ENCODE measurements around the gene TXK. TPM values are rescaled to one million over a fixed set of nuclear protein-coding genes. Genes with fewer than 3 reads are reported as not detected.

Gene TXK
- total RNA-seq, 6 experiments from 2014 or later = 0.62 to 2.5 (median 1.5) TPM

DNA sequence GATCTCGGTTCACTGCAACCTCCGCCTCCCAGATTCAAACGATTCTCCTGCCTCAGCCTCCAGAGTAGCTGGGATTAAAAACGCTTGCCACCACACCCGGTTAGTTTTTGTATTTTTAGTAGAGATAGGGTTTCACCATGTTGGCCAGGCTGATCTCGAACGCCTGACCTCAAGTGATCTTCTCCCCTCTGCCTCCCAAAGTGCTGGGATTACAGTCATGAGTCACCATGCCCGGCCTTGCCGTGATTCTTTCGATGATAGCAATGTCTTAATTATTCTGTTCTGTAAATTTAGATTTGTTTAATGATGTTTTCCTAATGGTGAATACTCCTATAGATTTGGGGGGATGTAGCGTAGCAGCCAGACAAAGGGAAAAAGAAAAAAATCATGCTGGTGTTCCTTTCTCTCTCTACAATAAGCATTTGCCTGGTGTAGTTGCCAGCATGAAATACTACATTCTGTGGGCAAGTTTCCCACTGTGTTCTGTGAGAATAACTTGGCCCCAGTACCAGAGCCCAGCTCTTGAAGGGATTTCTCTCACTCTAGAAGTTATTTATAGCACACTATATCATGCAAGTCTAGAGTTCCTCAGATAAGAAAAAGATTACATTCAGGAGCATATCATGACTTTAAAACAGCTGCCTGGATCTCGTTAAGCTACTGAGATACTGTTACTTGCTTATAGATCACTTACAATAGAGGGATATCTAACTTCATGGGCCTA, 102.1 kb downstream of the TXK start:
- no peak for DNase-seq
- TF ChIP-seq CTCF (IDR thresholded peaks at IDR 0.05) = no peak
- TF ChIP-seq POLR2A (IDR thresholded peaks at IDR 0.05) = no peak
- no peaks in the 10 kb centered on the region for H3K9me3 ChIP-seq
- H3K27ac ChIP-seq = peak overlapping the region; percentile 55 to 72 (median 69)
- ATAC-seq = peak; percentile 62 to 71 (median 68)
- WGBS (ENCODE audit: insufficient coverage, low coverage, low lambda C conversion rate, missing lambda C conversion rate) = 69% methylated on average over 12 of the region's 12 CpGs
- H3K4me3 ChIP-seq = no peak overlapping the region
- intact Hi-C loops (cut with DNase I) = no loop called here
- H3K36me3 ChIP-seq = no peaks in the 10 kb centered on the region
- H3K27me3 ChIP-seq = no peaks in the 10 kb centered on the region
- H3K4me1 ChIP-seq = peaks cover 0 to 21% (median 7%) of the 10 kb centered on the region in 4 donors

GRCh38 chr4:48030470-48030869, 103.6 kb downstream of the TXK start:
- intact Hi-C loops (cut with DNase I) = no loop called here
- no peak for ATAC-seq
- Histone ChIP-seq H3K27ac (no peak overlapping the region), H3K4me1 (peaks cover 0 to 21% (median 7%) of the 10 kb centered on the region in 4 donors), H3K4me3 (no peak overlapping the region), H3K36me3 (no peaks in the 10 kb centered on the region), H3K27me3 (no peaks in the 10 kb centered on the region), H3K9me3 (no peaks in the 10 kb centered on the region)
- 58% methylated on average over 3 of the region's 3 CpGs for WGBS (ENCODE audit: insufficient coverage, low coverage, low lambda C conversion rate, missing lambda C conversion rate)
- DNase-seq = no peak
- TF ChIP-seq POLR2A (IDR thresholded peaks at IDR 0.05) (no peak), CTCF (IDR thresholded peaks at IDR 0.05) (no peak)

GRCh38 chr4:48028696-48029095, 105.4 kb downstream of the TXK start:
- DNase-seq = no peak
- intact Hi-C loops (cut with DNase I) = no loop called here

GRCh38 chr4:48027653-48028052, 106.4 kb downstream of the TXK start:
- intact Hi-C loops (cut with DNase I) = no loop called here
- DNase-seq (no peak), ATAC-seq (no peak)
- TF ChIP-seq POLR2A (IDR thresholded peaks at IDR 0.05) = no peak
- H3K4me3 ChIP-seq = no peak overlapping the region
- no peaks in the 10 kb centered on the region for H3K36me3 ChIP-seq
- peaks cover 0 to 9% (median 2%) of the 10 kb centered on the region in 4 donors for H3K4me1 ChIP-seq
- no peak overlapping the region for H3K27ac ChIP-seq
- H3K9me3 ChIP-seq = no peaks in the 10 kb centered on the region
- H3K27me3 ChIP-seq = no peaks in the 10 kb centered on the region

More at GRCh38 chr4:48028696-48029095, 105.4 kb downstream of the TXK start:
- H3K27me3 ChIP-seq = no peaks in the 10 kb centered on the region
- H3K4me1 ChIP-seq = peaks cover 0 to 20% (median 6%) of the 10 kb centered on the region in 4 donors
- H3K9me3 ChIP-seq = no peaks in the 10 kb centered on the region
- H3K36me3 ChIP-seq = no peaks in the 10 kb centered on the region
- no peak overlapping the region for H3K27ac ChIP-seq
- ATAC-seq = no peak
- TF ChIP-seq POLR2A (IDR thresholded peaks at IDR 0.05) = no peak
- no peak for TF ChIP-seq CTCF (IDR thresholded peaks at IDR 0.05)
- H3K4me3 ChIP-seq = no peak overlapping the region
- 44% methylated on average over 2 of the region's 2 CpGs for WGBS (ENCODE audit: insufficient coverage, low coverage, low lambda C conversion rate, missing lambda C conversion rate)

DNA sequence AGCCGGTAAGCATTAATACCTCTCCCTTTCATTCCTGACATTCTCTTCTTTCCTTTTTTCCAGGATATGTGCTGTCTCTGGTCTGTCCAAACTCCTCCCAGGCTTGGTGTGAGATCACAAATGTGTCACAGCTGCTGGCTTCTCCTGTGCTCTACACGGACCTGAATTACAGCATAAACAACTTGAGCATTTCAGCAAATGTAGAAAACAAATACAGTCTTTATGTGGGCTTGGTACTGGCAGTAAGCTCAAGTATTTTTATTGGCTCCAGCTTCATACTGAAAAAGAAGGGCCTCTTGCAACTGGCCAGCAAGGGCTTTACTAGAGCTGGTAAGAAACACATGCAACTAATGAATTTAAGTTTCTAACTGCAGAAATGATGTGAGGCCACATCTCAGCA, 109.0 kb downstream of the TXK start:
- TF ChIP-seq CTCF (IDR thresholded peaks at IDR 0.05) = no peak
- TF ChIP-seq POLR2A (IDR thresholded peaks at IDR 0.05) = no peak
- Histone ChIP-seq H3K36me3 (no peaks in the 10 kb centered on the region), H3K4me3 (no peak overlapping the region), H3K27me3 (no peaks in the 10 kb centered on the region), H3K4me1 (no peaks in the 10 kb centered on the region), H3K9me3 (no peaks in the 10 kb centered on the region), H3K27ac (no peak overlapping the region)
- 56% methylated on average over 2 of the region's 2 CpGs for WGBS (ENCODE audit: insufficient coverage, low coverage, low lambda C conversion rate, missing lambda C conversion rate)
- ATAC-seq (no peak), DNase-seq (no peak)
- intact Hi-C loops (cut with DNase I) = no loop called here

Measured in right lobe of liver (tissue), 6 donors.